Neural progenitor cell (in vitro differentiated cells): Measurements from ENCODE around the gene SURF2.

Source experiments
- EZH2 ChIP-seq: fragments of 200-600 bp; sonication (generic); IDR thresholded peaks from 2 replicates; pipeline ENCODE4 v1.6.1; 2017; ENCODE audit warnings: antibody characterized with exemption, mild to moderate bottlenecking, moderate library complexity
- EZH2phosphoT487 ChIP-seq: fragments of 200-600 bp; sonication (generic); IDR thresholded peaks from 2 replicates; pipeline ENCODE4 v1.6.1; 2017; ENCODE audit warnings: antibody characterized with exemption
- TF ChIP-seq, protein P1 (sequence below): fragments of 200-600 bp; sonication (generic); IDR thresholded peaks from 2 replicates; pipeline ENCODE4 v1.5.1; 2017; ENCODE audit warnings: antibody characterized with exemption, mild to moderate bottlenecking

DNA sequence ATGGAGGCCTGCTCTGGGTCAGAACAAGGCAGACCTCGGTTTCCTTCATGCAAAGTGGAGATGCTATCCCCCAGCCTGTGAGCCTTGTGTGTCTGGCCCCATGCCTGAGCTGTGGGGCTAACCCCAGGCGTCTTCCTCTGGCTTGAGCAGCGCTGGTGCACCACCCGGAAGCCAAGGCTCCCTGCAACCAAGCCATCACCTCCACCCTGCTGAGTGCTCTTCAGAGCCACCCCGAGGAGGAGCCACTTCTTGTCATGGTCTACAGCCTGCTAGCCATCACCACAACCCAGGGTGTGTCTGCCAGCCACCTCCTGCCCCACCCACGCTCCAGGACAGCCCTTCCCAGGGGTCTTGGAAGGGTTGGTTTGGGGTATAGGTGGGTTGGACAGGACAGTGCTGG, 45.2 kb downstream of the SURF2 start:
- TF ChIP-seq, protein P1, sequence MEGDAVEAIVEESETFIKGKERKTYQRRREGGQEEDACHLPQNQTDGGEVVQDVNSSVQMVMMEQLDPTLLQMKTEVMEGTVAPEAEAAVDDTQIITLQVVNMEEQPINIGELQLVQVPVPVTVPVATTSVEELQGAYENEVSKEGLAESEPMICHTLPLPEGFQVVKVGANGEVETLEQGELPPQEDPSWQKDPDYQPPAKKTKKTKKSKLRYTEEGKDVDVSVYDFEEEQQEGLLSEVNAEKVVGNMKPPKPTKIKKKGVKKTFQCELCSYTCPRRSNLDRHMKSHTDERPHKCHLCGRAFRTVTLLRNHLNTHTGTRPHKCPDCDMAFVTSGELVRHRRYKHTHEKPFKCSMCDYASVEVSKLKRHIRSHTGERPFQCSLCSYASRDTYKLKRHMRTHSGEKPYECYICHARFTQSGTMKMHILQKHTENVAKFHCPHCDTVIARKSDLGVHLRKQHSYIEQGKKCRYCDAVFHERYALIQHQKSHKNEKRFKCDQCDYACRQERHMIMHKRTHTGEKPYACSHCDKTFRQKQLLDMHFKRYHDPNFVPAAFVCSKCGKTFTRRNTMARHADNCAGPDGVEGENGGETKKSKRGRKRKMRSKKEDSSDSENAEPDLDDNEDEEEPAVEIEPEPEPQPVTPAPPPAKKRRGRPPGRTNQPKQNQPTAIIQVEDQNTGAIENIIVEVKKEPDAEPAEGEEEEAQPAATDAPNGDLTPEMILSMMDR: no peak
- no peak for TF ChIP-seq EZH2phosphoT487
- no peak for TF ChIP-seq EZH2
